Activated CD8-positive, alpha-beta memory T cell treated with anti-CD3 and anti-CD28 coated beads for 36 hours (primary cell): ENCODE measurements around the gene RANBP3. TPM values are rescaled to one million over a fixed set of nuclear protein-coding genes. Genes with fewer than 3 reads are reported as not detected.

Experiments used
- CTCF ChIA-PET: fragments of 350-600 bp; sonication (Branson Sonifier 250); formaldehyde crosslinking; loops from one replicate; lab custom pipeline; 2021; ENCODE audit warnings: antibody characterized with exemption; lab: Charles Lee
- POLR2A ChIA-PET: fragments of 350-600 bp; sonication (Branson Sonifier 250); formaldehyde crosslinking; loops from one replicate; lab custom pipeline; 2021; ENCODE audit warnings: antibody characterized with exemption; lab: Charles Lee
- total RNA-seq, 2 experiments: library from RNA; stranded (reverse); gene quantifications; one replicate each; pipeline ENCODE4 v1.2.3, GENCODE V29; 2021

RANBP3 gene
- total RNA-seq, 2 experiments from 2014 or later = 98.8 to 104 TPM

DNA sequence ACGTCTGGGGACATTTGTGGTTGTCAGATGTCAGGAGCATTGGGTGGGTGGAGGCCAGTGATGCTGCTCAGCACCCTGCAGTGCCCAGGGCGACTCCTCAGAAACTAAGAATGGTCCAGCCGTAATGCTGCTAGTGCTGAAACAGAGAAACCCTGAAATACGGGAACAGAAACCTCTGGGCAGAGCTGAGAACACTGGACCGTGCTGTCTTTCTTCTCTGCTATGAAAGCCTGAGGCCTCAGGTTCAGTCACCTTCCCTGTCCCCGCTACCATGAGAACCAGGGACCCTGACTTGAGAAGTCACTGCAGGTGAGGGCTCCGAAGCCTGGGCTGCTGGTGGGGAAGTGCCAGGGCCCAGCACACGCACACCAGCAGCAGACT, 50.5 kb downstream of the RANBP3 start:
- ChIA-PET CTCF (interaction anchor here (1.6 kb wide), 1 partner anchor 9 kb away, joined by 3 read pairs; no protein-coding TSS in a partner anchor), POLR2A (no interaction called here)

DNA sequence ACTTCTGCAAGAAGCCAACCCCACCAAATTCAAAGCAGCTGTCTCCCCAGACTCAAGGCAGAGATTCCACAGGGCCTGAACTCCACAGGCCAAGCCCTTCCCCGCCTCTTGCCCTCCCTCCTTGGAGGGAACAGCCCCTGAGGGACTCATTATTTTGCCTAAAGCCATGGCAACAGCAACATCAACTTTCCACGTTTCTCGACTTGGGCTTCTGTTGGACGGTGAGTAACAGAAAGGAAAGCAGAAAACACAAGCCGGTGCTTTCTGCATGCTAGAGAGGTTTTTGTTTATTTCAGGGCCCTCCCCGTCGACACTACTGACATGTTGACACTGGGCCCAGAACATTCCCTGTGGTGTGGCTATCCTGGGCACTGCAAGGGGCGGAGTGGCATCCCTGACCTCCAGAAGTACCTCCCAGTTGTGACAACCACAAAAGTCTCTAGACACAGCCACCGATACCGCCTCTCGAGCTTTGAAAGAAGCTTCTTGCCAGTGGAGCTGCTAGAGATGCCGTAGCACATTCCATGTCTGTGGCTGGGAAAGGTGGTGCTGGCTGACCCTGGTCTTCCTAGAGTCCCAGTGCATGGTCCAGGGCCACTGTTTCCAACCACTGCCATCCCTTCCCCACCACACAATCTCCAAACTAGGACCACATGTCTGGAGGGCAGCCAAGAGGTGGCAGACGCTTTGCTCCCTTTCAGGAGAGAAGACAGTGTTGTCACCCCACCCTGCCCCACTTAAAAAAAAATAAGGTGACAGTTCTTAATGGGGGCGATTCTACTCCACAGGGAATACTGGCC, 51.1 kb downstream of the RANBP3 start:
- ChIA-PET CTCF (interaction anchor here (1.6 kb wide), 1 partner anchor 10 kb away, joined by 3 read pairs; no protein-coding TSS in a partner anchor), POLR2A (no interaction called here)

DNA sequence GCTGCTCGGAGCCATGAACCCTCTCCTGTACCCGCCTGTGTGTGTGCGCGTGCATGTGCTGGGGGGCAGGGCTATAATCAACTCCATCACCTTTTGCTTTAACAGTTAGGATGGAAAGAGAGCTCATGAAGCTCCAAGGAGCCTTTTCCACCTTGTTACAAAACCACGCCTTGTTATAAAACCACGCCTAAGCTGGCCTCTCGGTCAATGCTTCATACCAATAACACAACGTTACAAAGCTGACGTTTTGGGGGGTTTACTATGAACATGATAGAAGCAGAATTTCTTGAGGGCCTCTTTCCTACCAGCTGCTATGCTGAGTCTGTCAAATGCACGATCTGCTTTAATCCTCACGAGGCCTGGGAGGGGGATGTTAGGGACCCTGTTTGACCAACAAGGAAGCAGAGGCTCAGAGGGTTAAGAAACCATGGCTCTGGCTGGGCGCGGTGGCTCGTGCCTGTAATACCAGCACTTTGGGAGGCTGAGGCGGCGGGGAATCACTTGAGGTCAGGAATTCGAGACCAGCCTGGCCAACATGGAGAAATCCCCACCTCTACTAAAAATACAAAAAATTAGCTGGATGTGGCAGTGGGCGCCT, 52.0 kb downstream of the RANBP3 start:
- POLR2A ChIA-PET = no interaction called here
- CTCF ChIA-PET = no interaction called here

DNA sequence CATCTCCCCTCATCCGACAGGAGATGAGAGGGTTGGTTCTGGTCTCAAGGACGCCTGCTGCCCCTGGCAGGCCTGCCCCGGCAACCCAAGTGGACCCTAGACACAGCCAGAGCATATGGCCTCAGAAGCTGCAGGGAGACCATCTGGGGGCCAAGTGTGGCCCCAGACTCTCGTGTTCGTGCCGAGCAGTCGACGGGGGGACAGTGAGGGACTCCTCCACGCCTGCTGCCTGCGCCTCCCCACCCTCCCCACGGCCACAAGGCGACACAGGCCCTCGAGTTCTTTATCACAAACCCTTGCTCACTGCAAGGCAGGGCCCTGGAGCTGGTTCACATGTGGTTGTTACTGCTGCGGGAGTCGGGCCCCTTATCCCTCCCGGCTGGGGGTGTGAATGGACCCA, 54.6 kb downstream of the RANBP3 start:
- POLR2A ChIA-PET = no interaction called here
- CTCF ChIA-PET = interaction anchor here (0.8 kb wide), 1 partner anchor 275 kb away, joined by 3 read pairs; no protein-coding TSS in a partner anchor

DNA sequence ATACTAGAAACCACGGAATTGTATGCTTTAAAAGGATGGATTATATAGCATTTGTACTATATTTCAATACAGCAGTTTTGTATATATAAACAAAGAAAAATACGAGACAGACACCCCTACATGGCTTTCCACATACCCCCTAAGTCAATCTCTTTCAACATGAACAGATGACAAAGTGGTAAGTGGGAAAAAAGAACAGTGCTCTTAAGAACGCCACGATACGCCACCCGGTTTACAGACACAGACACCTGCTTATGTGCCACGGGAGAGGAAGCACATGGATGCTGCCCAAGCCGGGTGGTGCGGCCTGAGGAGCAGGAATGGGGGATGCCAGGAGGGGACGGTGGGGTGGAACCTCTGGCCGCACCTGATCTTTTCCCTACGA, 55.8 kb downstream of the RANBP3 start:
- CTCF ChIA-PET = no interaction called here
- POLR2A ChIA-PET = no interaction called here

DNA sequence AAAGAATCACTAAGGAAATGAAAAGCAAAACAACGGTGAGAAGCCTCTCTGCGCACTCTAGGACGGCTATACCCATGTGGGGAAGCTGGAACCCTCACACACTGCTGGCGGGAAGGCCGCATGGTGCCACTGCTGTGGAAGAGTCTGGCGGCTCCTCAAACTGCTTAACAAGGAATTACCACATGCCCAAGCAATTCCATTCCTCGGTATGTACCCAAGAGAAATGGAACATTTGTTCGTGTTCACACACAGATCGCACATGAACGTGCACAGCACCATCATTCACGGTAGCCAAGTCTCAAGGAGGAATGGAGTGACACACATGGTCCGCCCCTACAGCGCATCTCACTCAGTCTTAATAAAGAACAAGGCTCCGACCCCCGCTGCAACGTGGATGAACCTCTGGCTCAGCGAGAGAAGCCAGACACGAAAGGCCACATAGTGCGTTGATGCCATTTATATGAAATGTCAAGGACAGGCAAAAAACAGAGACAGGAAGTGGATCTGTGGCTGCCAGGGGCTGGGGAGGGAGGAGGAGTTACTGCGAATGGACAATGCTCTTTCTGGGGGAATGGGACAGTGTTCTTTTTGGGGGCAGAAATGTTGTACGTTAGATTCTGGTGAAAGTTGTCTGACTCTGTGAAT, 56.3 kb downstream of the RANBP3 start:
- ChIA-PET CTCF (no interaction called here), POLR2A (no interaction called here)

DNA sequence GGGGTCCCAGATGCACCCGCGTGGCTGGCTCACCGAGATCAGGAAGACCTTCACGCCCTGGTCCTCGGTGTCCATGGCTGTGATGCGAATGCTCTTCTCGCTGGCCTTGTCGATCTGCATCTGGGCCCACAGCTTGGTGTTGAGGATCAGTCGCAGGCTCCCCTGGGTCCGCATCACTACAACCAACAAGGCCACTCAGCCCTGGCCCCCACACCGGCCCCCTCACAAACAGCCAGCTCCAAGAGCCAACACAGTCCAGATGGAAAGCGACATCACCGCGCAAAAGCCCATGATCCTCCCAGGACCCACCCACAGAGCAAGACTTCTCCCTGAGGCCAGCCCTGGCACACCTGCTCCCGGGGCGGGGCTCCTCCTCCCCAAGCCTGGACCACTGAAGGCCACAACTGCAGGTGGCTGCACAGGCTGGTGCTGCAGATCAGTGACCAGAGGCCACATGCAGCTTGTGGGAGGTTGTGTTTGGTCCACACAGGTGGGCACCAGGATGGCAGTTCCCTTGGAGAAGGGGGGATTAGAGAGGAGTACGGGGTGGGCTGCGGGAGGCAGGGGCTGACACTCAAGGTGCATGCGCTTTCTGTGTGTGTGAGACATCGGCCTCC, 59.4 kb downstream of the RANBP3 start:
- POLR2A ChIA-PET = no interaction called here
- CTCF ChIA-PET = interaction anchor here (1.0 kb wide), 1 partner anchor 104 kb away, joined by 3 read pairs; no protein-coding TSS in a partner anchor

DNA sequence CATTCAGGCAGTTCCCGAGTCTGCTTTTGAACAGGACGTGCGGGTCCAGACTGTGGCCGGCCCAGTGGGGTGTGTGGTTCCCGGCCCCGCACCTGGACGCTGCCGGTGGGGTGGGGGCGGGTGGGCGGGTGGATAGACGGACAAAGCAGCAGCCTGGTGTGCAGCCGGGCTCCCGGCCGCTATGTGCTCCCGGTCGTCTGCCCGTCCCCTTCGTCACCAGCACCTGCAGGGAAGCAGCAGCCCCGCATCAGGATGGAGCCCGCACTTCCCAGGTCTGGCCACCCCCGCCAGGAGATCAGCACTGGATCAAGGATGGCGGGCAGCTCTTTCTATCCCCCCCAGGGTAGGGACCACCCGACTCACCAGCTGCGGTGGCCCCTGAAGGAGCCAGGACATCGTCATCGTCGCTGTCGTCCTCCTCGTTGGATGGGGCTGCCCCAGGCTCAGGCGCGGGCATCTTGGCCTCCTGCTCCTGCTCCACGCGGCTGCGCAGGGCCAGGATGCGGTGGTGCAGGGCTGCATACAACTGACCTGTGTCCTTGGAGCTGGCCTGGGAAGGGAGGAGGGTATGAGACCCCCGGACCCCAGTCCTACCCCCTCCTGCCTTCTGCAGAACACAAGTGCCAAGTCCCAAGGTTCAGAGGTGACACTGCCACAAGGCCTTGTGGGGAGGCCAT, 60.4 kb downstream of the RANBP3 start:
- POLR2A ChIA-PET = interaction anchor here (0.5 kb wide), 1 partner anchor 84 kb away, joined by 3 read pairs; no protein-coding TSS in a partner anchor
- CTCF ChIA-PET = interaction anchor here (0.5 to 1.0 kb wide), 2 partner anchors 105 to 1691 kb away, joined by 3 to 4 read pairs; no protein-coding TSS in a partner anchor

DNA sequence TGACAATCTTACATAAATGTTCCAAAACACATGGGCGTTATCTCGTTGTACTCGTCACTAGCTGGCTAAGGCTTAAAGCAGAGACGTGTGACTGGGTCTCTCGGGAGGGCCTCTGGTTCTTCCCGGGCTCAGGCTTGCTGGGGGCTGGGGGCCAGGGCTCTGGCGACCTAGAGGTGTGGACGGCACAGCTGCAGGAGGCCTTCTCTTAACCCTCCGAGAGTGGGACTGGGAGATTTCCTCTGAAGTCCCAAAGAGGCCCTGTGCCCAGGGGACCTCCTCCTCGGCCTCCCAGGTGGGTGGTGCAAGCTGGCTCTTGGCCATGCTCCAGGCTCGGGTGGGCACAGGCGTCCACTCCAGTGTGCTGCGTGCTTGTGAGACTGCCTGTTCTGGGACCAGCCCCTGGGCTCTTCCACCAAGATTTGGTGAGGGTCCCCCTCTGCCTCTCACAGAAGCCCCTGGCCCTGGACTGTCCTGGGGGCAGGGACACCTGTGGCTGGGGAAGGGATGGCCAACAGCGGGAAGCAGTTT, 61.7 kb downstream of the RANBP3 start:
- ChIA-PET CTCF (no interaction called here), POLR2A (no interaction called here)

DNA sequence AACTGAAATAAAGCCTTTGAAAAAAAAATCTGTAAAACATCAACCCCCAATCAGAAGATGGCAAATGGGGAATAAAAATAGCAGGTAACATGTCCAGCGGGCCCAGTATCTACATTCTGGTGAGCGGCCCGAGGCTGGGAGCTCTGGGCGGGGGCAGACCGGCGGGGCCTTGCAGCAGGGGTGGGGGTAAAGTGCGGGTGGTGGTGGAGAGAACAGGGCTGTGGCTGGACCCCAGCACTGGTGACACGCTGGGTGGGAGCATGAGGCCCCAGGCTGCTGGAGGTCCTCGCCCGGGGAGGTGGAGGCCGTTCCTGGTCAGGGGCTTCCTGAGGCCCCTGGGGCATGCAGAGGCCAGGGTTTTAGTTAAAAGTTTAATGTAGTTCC, 62.2 kb downstream of the RANBP3 start:
- CTCF ChIA-PET = no interaction called here
- POLR2A ChIA-PET = no interaction called here

DNA sequence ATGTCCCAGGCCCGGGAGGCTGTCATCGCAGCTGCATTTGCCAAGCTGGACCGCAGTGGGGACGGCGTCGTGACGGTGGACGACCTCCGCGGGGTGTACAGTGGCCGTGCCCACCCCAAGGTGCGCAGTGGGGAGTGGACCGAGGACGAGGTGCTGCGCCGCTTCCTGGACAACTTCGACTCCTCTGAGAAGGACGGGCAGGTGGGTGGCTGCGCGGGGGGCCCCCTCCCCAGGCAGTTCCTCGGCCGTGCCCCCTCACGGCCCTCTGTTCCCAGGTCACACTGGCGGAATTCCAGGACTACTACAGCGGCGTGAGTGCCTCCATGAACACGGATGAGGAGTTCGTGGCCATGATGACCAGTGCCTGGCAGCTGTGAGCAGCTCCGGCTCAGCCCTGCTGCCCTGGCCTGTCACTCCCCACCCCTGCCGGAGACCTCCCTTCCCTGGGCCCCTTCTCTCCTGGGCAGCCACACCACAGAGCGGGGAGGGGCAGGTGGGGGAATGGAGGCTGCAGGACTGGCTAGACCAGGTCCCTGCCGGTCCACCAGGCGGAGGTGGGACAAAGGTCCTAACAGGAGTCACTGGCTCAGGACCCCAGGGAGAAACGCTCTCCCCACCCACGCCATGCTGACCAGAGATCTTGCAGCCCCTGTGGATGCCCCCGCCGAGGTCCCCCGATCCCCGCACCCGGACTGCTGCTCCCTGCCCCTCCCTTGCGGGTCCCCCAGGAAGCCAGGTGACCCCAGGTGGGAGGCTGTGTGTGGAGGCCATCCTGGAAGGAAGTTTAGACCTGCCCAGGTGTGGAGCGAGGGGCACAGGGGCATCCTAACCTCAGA, 62.8 kb downstream of the RANBP3 start:
- CTCF ChIA-PET = no interaction called here

DNA sequence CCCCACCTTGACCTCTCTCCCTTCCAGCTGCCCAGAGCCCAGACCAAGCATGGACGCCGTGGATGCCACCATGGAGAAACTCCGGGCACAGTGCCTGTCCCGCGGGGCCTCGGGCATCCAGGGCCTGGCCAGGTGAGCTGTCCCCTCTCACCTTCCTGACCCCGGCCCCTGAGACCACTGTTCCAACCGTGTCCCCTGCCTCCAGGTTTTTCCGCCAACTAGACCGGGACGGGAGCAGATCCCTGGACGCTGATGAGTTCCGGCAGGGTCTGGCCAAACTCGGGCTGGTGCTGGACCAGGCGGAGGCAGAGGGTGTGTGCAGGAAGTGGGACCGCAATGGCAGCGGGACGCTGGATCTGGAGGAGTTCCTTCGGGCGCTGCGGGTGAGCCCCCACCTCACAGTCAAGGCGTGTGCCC, 63.6 kb downstream of the RANBP3 start:
- ChIA-PET CTCF (no interaction called here), POLR2A (no interaction called here)

More for the DNA sequence above, 62.8 kb downstream of the RANBP3 start:
- POLR2A ChIA-PET = no interaction called here

DNA sequence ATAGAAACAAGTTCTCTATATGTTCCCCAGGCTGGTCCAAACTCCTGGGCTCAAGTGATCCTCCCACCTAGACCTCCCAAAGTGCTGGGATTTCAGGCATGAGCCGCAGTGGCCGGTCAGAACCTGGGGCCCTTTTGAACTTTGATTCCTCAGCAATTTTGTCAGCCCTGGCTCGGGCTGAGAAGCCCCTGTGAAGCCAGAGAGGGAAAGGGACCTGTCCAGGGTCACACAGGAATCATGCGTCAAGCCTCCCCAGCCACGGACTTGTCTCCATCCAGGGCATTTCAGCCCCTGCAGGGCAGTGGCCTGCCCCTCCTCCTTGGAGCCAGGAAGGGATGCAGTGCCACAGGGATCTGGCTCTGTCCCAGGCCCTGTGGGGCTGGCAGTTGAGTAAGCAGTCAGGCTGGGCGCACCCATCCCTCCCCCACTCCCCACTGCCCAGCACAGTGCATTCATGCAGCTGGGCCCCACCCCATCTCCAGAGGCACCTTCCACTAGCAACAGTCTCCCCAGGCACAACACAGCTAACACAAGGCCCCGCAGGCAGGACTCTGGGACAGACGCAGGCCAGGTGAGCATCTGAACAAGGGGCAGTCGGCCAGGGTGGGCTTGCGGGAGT, 64.1 kb downstream of the RANBP3 start, which contains the start of gene CAPS:
CAPS (plus strand) TSS at position 516 of the 619 bp plus-strand sequence. CDS start 153 bp downstream, outside the sequence.
- ChIA-PET POLR2A (no interaction called here), CTCF (no interaction called here)

DNA sequence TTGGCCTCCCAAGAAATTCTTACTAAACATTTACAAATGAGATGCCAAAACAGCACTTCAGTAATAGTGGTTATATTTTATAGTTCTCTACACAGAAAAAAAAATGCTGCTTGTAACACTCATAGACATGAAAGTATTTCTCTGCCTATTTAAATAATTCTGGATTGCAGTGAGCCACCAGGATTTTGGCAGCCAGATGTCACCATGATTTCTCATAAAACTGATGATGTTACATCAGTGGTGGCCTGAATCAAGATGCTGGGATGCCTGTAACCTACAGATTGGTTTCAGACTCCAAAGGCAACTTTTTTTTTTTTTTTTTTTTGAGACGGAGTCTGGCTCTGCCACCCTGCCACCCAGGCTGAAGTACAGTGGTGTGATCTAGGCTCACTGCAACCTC, 66.6 kb downstream of the RANBP3 start:
- ChIA-PET POLR2A (no interaction called here), CTCF (interaction anchor here (0.7 kb wide), 1 partner anchor 249 kb away, joined by 4 read pairs; no protein-coding TSS in a partner anchor)

DNA sequence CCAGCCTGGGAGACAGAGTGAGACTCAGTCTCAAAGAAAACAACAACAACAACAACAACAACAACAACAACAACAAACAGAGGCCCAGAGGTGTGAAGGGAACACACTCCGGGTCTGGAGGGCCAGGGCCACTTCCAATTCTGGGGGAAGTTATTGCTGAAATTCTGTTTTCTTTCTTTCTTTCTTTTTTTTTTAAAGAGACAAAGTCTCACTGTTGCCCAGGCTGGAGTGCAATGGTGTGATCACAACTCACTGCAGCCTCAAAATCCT, 67.4 kb downstream of the RANBP3 start:
- POLR2A ChIA-PET = no interaction called here

DNA sequence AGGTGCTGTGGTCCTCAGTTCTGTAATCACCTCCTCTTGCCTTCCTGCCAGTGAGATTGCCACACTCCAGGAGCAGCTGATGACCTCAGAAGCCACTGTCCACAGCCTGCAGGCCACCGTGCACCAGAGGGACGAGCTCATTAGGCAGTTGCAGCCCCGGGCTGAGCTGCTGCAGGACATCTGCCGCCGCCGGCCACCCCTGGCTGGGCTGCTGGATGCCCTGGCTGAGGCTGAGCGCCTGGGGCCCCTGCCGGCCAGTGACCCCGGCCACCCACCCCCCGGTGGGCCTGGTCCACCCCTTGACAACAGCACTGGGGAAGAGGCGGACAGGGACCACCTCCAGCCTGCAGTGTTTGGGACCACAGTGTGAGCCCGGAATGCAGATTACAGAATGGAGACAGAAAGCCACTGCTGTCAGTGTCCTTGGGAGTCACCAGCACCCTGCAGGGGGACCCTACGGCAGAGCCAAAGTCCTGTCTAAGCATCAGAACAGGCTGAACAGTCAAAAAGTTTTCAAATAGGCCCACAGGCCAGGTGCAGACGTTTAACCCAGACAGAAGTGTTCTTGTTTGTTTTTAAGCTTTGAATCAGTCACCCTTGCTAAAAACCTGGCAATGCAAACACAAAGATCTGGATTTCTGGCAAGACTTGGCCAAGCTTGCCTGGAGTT, 69.0 kb downstream of the RANBP3 start:
- ChIA-PET CTCF (interaction anchor here (0.6 kb wide), 1 partner anchor 1653 kb away, joined by 3 read pairs; no protein-coding TSS in a partner anchor), POLR2A (no interaction called here)

More for the DNA sequence above, 67.4 kb downstream of the RANBP3 start:
- CTCF ChIA-PET = no interaction called here

DNA sequence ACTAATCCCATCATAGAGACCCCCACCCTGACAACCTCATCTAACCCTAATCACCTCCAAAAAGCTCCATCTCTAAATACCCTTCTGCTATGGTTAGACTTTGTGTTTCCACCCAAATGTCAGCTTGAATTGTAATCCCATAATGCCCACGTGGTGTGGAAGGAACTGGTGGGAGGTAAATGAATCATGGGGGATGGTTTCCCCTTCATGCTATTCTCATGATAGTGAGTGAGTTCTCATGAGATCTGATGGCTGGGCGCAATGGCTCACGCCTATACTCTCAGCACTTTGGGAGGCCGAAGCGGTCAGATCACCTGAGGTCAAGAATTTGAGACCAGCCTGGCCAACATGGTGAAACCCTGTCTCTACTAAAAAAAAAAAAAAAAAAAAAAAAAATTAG, 70.7 kb downstream of the RANBP3 start:
- ChIA-PET POLR2A (interaction anchor here (0.6 kb wide), 1 partner anchor 103 kb away, joined by 3 read pairs; no protein-coding TSS in a partner anchor), CTCF (no interaction called here)
